ENCODE data around the gene PRKCE.

DNA sequence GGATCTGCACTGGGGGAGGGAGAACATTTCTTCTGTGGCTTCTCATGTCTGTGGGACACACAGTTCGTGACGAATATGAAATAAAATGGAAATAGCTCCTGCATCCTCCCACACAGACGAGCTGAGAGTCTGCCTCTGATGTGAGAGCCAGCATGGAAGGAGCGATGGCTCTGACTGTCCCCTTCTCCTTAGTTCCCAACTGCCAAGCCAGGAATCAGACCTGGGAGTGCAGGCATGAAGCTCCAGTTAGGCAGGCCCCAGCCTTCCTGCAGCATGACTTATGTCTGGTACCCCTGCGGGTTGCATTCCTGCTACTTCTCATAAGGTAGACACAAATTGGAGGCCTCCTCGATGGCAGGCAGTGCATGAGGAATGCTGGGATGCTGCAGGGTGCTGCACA lies 56.2 kb downstream of the PRKCE start:
- TF ChIP-seq EZH2 (IDR thresholded peaks at IDR 0.05; ENCODE audit: borderline replicate concordance) (no peak), EZH2phosphoT487 (IDR thresholded peaks at IDR 0.05; ENCODE audit: low read depth, severe bottlenecking, unreplicated experiment) (no peak)
- TF ChIP-seq, protein P1, sequence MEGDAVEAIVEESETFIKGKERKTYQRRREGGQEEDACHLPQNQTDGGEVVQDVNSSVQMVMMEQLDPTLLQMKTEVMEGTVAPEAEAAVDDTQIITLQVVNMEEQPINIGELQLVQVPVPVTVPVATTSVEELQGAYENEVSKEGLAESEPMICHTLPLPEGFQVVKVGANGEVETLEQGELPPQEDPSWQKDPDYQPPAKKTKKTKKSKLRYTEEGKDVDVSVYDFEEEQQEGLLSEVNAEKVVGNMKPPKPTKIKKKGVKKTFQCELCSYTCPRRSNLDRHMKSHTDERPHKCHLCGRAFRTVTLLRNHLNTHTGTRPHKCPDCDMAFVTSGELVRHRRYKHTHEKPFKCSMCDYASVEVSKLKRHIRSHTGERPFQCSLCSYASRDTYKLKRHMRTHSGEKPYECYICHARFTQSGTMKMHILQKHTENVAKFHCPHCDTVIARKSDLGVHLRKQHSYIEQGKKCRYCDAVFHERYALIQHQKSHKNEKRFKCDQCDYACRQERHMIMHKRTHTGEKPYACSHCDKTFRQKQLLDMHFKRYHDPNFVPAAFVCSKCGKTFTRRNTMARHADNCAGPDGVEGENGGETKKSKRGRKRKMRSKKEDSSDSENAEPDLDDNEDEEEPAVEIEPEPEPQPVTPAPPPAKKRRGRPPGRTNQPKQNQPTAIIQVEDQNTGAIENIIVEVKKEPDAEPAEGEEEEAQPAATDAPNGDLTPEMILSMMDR (IDR thresholded peaks at IDR 0.05; ENCODE audit: poor library complexity), result no peak
